Measurements from ENCODE around the gene MEGF8.

DNA sequence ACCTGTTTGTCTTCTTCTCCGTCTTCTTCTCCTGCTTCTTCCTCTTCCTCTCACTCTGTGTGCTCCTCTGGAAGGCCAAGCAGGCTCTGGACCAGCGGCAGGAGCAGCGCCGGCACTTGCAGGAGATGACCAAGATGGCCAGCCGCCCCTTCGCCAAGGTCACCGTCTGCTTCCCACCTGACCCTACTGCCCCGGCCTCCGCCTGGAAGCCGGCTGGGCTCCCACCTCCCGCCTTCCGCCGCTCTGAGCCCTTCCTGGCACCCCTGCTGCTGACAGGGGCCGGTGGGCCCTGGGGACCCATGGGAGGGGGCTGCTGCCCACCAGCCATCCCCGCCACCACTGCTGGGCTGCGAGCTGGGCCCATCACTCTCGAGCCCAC lies 50.7 kb downstream of the MEGF8 start:
- TF ChIP-seq EZH2 (conservative IDR thresholded peaks at IDR 0.05; ENCODE audit: low read depth, low read length) (no peak), KLF6 (CRISPR knock-in tag; IDR thresholded peaks at IDR 0.05) (no peak), FOXP1 (IDR thresholded peaks at IDR 0.05) (no peak), FOXP1 (CRISPR knock-in tag; IDR thresholded peaks at IDR 0.05) (no peak)
